ENCODE data around the gene MECR. TPM values are rescaled to one million over a fixed set of nuclear protein-coding genes. Genes with fewer than 3 reads are reported as not detected.
A peak's percentile ranks its signal among the peaks of the same experiment; 100 is the strongest.
"Not testable (repeated sequence)": the region's sequence is repeated elsewhere in the genome, so short reads cannot be mapped to it uniquely, and the experiment has no call there.

The MECR gene
- total RNA-seq, 2 donors from 2014 or later, result 21.0 to 38.3 TPM

GRCh38 chr1:29169976-29170375, 60.8 kb downstream of the MECR start:
- peak; percentile 2 for ATAC-seq (replicated peaks)
- Mint-ChIP-seq H3K4me3 (peak overlapping the region; percentile 39), H3K36me3 (ENCODE audit: low read depth) (peaks cover 91% of the 10 kb centered on the region), H3K27ac (peak overlapping the region; percentile 66), H3K27me3 (no peaks in the 10 kb centered on the region), H3K4me1 (peaks cover 52% of the 10 kb centered on the region), H3K9me3 (no peaks in the 10 kb centered on the region)

GRCh38 chr1:29167904-29168303, 62.8 kb downstream of the MECR start:
- Mint-ChIP-seq H3K27me3 (no peaks in the 10 kb centered on the region), H3K4me3 (no peak overlapping the region), H3K4me1 (peaks cover 58% of the 10 kb centered on the region), H3K9me3 (no peaks in the 10 kb centered on the region), H3K27ac (no peak overlapping the region), H3K36me3 (ENCODE audit: low read depth) (peaks cover 100% of the 10 kb centered on the region)
- ATAC-seq (replicated peaks), result no peak

GRCh38 chr1:29166291-29166878, 64.3 kb downstream of the MECR start:
- Mint-ChIP-seq H3K4me3 (no peak overlapping the region), H3K9me3 (no peaks in the 10 kb centered on the region), H3K27me3 (no peaks in the 10 kb centered on the region), H3K4me1 (peaks cover 48% of the 10 kb centered on the region), H3K27ac (peak overlapping the region; percentile 72), H3K36me3 (ENCODE audit: low read depth) (peaks cover 100% of the 10 kb centered on the region)
- no peak for ATAC-seq (replicated peaks)

GRCh38 chr1:29164588-29164987, 66.1 kb downstream of the MECR start:
- H3K4me1 Mint-ChIP-seq, result peaks cover 33% of the 10 kb centered on the region
- peaks cover 100% of the 10 kb centered on the region for H3K36me3 Mint-ChIP-seq (ENCODE audit: low read depth)
- H3K9me3 Mint-ChIP-seq, result no peaks in the 10 kb centered on the region
- H3K27me3 Mint-ChIP-seq, result no peaks in the 10 kb centered on the region
- H3K4me3 Mint-ChIP-seq, result no peak overlapping the region
- no peak for ATAC-seq (replicated peaks)
- H3K27ac Mint-ChIP-seq, result no peak overlapping the region

- H3K9me3 Mint-ChIP-seq, result no peaks in the 10 kb centered on the region
- peaks cover 20% of the 10 kb centered on the region for H3K4me1 Mint-ChIP-seq
- peaks cover 100% of the 10 kb centered on the region for H3K36me3 Mint-ChIP-seq (ENCODE audit: low read depth)
- no peaks in the 10 kb centered on the region for H3K27me3 Mint-ChIP-seq
- no peak for ATAC-seq (replicated peaks)
- H3K4me3 Mint-ChIP-seq, result no peak overlapping the region
- H3K27ac Mint-ChIP-seq, result no peak overlapping the region
Measured at GRCh38 chr1:29162476-29163138, 68.1 kb downstream of the MECR start.

GRCh38 chr1:29162025-29162424, 68.7 kb downstream of the MECR start:
- Mint-ChIP-seq H3K27me3 (no peaks in the 10 kb centered on the region), H3K9me3 (no peaks in the 10 kb centered on the region), H3K4me1 (peaks cover 20% of the 10 kb centered on the region), H3K36me3 (ENCODE audit: low read depth) (peaks cover 100% of the 10 kb centered on the region), H3K4me3 (no peak overlapping the region), H3K27ac (no peak overlapping the region)
- no peak for ATAC-seq (replicated peaks)

- Mint-ChIP-seq H3K27ac (no peak overlapping the region), H3K27me3 (no peaks in the 10 kb centered on the region), H3K36me3 (ENCODE audit: low read depth) (peaks cover 100% of the 10 kb centered on the region), H3K4me3 (no peak overlapping the region), H3K9me3 (no peaks in the 10 kb centered on the region), H3K4me1 (peaks cover 8% of the 10 kb centered on the region)
- ATAC-seq (replicated peaks), result no peak
Measured at GRCh38 chr1:29159773-29160172, 71.0 kb downstream of the MECR start.

GRCh38 chr1:29157269-29157601, 73.5 kb downstream of the MECR start:
- Mint-ChIP-seq H3K4me1 (no peaks in the 10 kb centered on the region), H3K36me3 (ENCODE audit: low read depth) (peaks cover 100% of the 10 kb centered on the region), H3K9me3 (no peaks in the 10 kb centered on the region)

GRCh38 chr1:29156543-29157268, 74.0 kb downstream of the MECR start:
- no peak overlapping the region for H3K4me3 Mint-ChIP-seq
- no peaks in the 10 kb centered on the region for H3K4me1 Mint-ChIP-seq
- no peak overlapping the region for H3K27ac Mint-ChIP-seq
- no peak for ATAC-seq (replicated peaks)
- H3K9me3 Mint-ChIP-seq, result no peaks in the 10 kb centered on the region
- H3K36me3 Mint-ChIP-seq (ENCODE audit: low read depth), result peaks cover 100% of the 10 kb centered on the region
- no peaks in the 10 kb centered on the region for H3K27me3 Mint-ChIP-seq

More at GRCh38 chr1:29157269-29157601, 73.5 kb downstream of the MECR start:
- no peaks in the 10 kb centered on the region for H3K27me3 Mint-ChIP-seq
- no peak overlapping the region for H3K27ac Mint-ChIP-seq
- H3K4me3 Mint-ChIP-seq, result no peak overlapping the region
- ATAC-seq (replicated peaks), result no peak

- Mint-ChIP-seq H3K4me3 (no peak overlapping the region), H3K27me3 (no peaks in the 10 kb centered on the region), H3K36me3 (ENCODE audit: low read depth) (peaks cover 100% of the 10 kb centered on the region), H3K4me1 (peaks cover 7% of the 10 kb centered on the region), H3K9me3 (no peaks in the 10 kb centered on the region), H3K27ac (no peak overlapping the region)
- no peak for ATAC-seq (replicated peaks)
Measured at GRCh38 chr1:29152046-29152805, 78.5 kb downstream of the MECR start.

- ATAC-seq (replicated peaks), result not testable (repeated sequence)
- H3K4me1 Mint-ChIP-seq, result peaks cover 12% of the 10 kb centered on the region
Measured at GRCh38 chr1:29150346-29150745, 80.4 kb downstream of the MECR start.

GRCh38 chr1:29148656-29149491, 81.9 kb downstream of the MECR start:
- peaks cover 12% of the 10 kb centered on the region for H3K4me1 Mint-ChIP-seq
- H3K27me3 Mint-ChIP-seq, result no peaks in the 10 kb centered on the region
- H3K36me3 Mint-ChIP-seq (ENCODE audit: low read depth), result peaks cover 90% of the 10 kb centered on the region
- no peaks in the 10 kb centered on the region for H3K9me3 Mint-ChIP-seq
- no peak overlapping the region for H3K4me3 Mint-ChIP-seq
- peak overlapping the region; percentile 37 for H3K27ac Mint-ChIP-seq
- ATAC-seq (replicated peaks), result no peak

More at GRCh38 chr1:29150346-29150745, 80.4 kb downstream of the MECR start:
- H3K4me3 Mint-ChIP-seq, H3K9me3 Mint-ChIP-seq, H3K27ac Mint-ChIP-seq, H3K27me3 Mint-ChIP-seq: not testable (repeated sequence)
- peaks cover 100% of the 10 kb centered on the region for H3K36me3 Mint-ChIP-seq (ENCODE audit: low read depth)

- Mint-ChIP-seq H3K36me3 (ENCODE audit: low read depth) (peaks cover 64% of the 10 kb centered on the region), H3K9me3 (no peaks in the 10 kb centered on the region), H3K27me3 (no peaks in the 10 kb centered on the region), H3K4me3 (no peak overlapping the region), H3K27ac (no peak overlapping the region), H3K4me1 (peaks cover 12% of the 10 kb centered on the region)
- ATAC-seq (replicated peaks), result no peak
Measured at GRCh38 chr1:29145739-29146437, 84.8 kb downstream of the MECR start.
